GM18498 (cell line): ENCODE results near the gene PDX1.
"Not testable (repeated sequence)": the region's sequence is repeated elsewhere in the genome, so short reads cannot be mapped to it uniquely, and the experiment has no call there.

Source experiments
- ATAC-seq: cut with Tn5 transposase; IDR thresholded peaks from one replicate; pipeline ENCODE4 v1.9.1; 2021; ENCODE audit warnings: mild to moderate bottlenecking, moderate library complexity; ENCODE audit not compliant: unreplicated experiment

The PDX1 gene

GRCh38 chr13:27954406-27954851 lies 34.6 kb downstream of the PDX1 start:
- peak; percentile 32 for ATAC-seq

- ATAC-seq, result no peak
Measured at GRCh38 chr13:27955014-27955591, 35.3 kb downstream of the PDX1 start.

GRCh38 chr13:27956576-27957300 lies 36.9 kb downstream of the PDX1 start:
- ATAC-seq, result no peak

GRCh38 chr13:27959976-27960361 lies 40.2 kb downstream of the PDX1 start:
- ATAC-seq, result no peak

GRCh38 chr13:27960362-27961226 lies 40.8 kb downstream of the PDX1 start:
- ATAC-seq, result peak; percentile 69

GRCh38 chr13:27961227-27962085 lies 41.7 kb downstream of the PDX1 start:
- no peak for ATAC-seq

- ATAC-seq, result no peak
Measured at GRCh38 chr13:27962128-27962841, 42.5 kb downstream of the PDX1 start.

GRCh38 chr13:27962982-27963381 lies 43.2 kb downstream of the PDX1 start:
- no peak for ATAC-seq

GRCh38 chr13:27963491-27963890 lies 43.7 kb downstream of the PDX1 start:
- no peak for ATAC-seq

GRCh38 chr13:27964206-27964605 lies 44.4 kb downstream of the PDX1 start:
- not testable (repeated sequence) for ATAC-seq

- no peak for ATAC-seq
Measured at GRCh38 chr13:27964741-27965323, 45.0 kb downstream of the PDX1 start.

GRCh38 chr13:27965343-27965739 lies 45.5 kb downstream of the PDX1 start:
- ATAC-seq, result no peak

- no peak for ATAC-seq
Measured at GRCh38 chr13:27965740-27966640, 46.2 kb downstream of the PDX1 start.

- no peak for ATAC-seq
Measured at GRCh38 chr13:27966641-27967202, 46.9 kb downstream of the PDX1 start.

- ATAC-seq, result no peak
Measured at GRCh38 chr13:27967203-27967735, 47.5 kb downstream of the PDX1 start.

GRCh38 chr13:27967736-27968315 lies 48.0 kb downstream of the PDX1 start:
- no peak for ATAC-seq

GRCh38 chr13:27968316-27969081 lies 48.7 kb downstream of the PDX1 start:
- no peak for ATAC-seq
